ENCODE data around the gene LPP.

LPP gene

GRCh38 chr3:188557235-188557634 is 403.3 kb downstream of the LPP start:
- DNase-seq (ENCODE audit: low spot score): no peak

GRCh38 chr3:188558343-188559071 is 404.6 kb downstream of the LPP start:
- no peak for DNase-seq (ENCODE audit: low spot score)

- DNase-seq (ENCODE audit: low spot score): no peak
Measured at GRCh38 chr3:188559072-188559429, 405.1 kb downstream of the LPP start.

GRCh38 chr3:188559856-188560255 is 405.9 kb downstream of the LPP start:
- no peak for DNase-seq (ENCODE audit: low spot score)

GRCh38 chr3:188562144-188562543 is 408.2 kb downstream of the LPP start:
- DNase-seq (ENCODE audit: low spot score): no peak

GRCh38 chr3:188567478-188568195 is 413.7 kb downstream of the LPP start:
- DNase-seq (ENCODE audit: low spot score): no peak

GRCh38 chr3:188568736-188569135 is 414.8 kb downstream of the LPP start:
- no peak for DNase-seq (ENCODE audit: low spot score)

- DNase-seq (ENCODE audit: low spot score): no peak
Measured at GRCh38 chr3:188571531-188572095, 417.7 kb downstream of the LPP start.

GRCh38 chr3:188573291-188573940 is 419.5 kb downstream of the LPP start:
- DNase-seq (ENCODE audit: low spot score): no peak

GRCh38 chr3:188573956-188574355 is 420.0 kb downstream of the LPP start:
- no peak for DNase-seq (ENCODE audit: low spot score)

- DNase-seq (ENCODE audit: low spot score): no peak
Measured at GRCh38 chr3:188574885-188575284, 420.9 kb downstream of the LPP start.

- DNase-seq (ENCODE audit: low spot score): no peak
Measured at GRCh38 chr3:188575501-188575900, 421.5 kb downstream of the LPP start.

GRCh38 chr3:188577539-188577938 is 423.6 kb downstream of the LPP start:
- DNase-seq (ENCODE audit: low spot score): no peak

GRCh38 chr3:188578576-188579363 is 424.8 kb downstream of the LPP start:
- DNase-seq (ENCODE audit: low spot score): no peak

GRCh38 chr3:188580223-188580622 is 426.3 kb downstream of the LPP start:
- no peak for DNase-seq (ENCODE audit: low spot score)

- DNase-seq (ENCODE audit: low spot score): no peak
Measured at GRCh38 chr3:188580659-188581058, 426.7 kb downstream of the LPP start.

- no peak for DNase-seq (ENCODE audit: low spot score)
Measured at GRCh38 chr3:188581365-188581764, 427.4 kb downstream of the LPP start.

GRCh38 chr3:188581792-188582191 is 427.8 kb downstream of the LPP start:
- DNase-seq (ENCODE audit: low spot score): no peak

GRCh38 chr3:188583341-188584161 is 429.6 kb downstream of the LPP start:
- DNase-seq (ENCODE audit: low spot score): no peak

- peak; percentile 75 for DNase-seq (ENCODE audit: low spot score)
Measured at GRCh38 chr3:188584162-188584529, 430.2 kb downstream of the LPP start.

Data from putamen (tissue), 1 donor.